Measurements from ENCODE around the gene SLC7A6OS. TPM values are rescaled to one million over a fixed set of nuclear protein-coding genes. Genes with fewer than 3 reads are reported as not detected.

Gene SLC7A6OS
- 22.9 TPM for total RNA-seq

- ATAC-seq, result peak; percentile 100
- intact Hi-C loops (cut with DNase I), result no loop called here
- DNase-seq (ENCODE audit: low spot score), result peak; percentile 91
Measured at GRCh38 chr16:68310774-68311511, at the start of gene SLC7A6OS, which contains the start of gene PRMT7. Gene SLC7A6OS, minus strand, starts transcription at chr16:68310946. Its CDS starts 20 bp downstream, at chr16:68310926. Gene PRMT7, plus strand, starts transcription at chr16:68311019. Its CDS starts 4,961 bp downstream, at chr16:68315980.

GRCh38 chr16:68359398-68360191 is 48.8 kb upstream of the SLC7A6OS start:
- ATAC-seq, result no peak
- intact Hi-C loops (cut with DNase I), result no loop called here
- no peak for DNase-seq (ENCODE audit: low spot score)

DNA sequence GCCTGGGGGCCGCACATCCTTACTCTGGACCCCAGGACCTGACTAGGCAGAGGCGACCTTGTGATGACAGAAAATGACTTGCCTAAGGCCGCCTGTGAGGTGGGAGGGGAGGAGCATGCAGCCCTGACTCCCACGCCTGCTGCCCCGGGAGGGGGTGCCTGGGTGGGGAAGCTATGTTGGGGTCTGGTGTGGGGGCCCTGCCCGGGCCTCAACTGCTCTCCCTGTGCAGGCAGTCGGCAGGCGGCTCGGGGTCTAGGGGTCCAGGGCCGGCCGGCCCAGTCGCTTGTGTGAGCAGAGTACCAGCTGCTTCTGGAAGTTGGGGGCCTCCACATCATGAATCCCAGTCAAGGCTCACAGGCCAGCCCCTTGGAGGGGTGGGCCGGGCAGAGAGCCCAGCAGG is 48.2 kb upstream of the SLC7A6OS start:
- intact Hi-C loops (cut with DNase I), result no loop called here
- ATAC-seq, result no peak
- DNase-seq (ENCODE audit: low spot score), result no peak

GRCh38 chr16:68357923-68358322 is 47.2 kb upstream of the SLC7A6OS start:
- intact Hi-C loops (cut with DNase I), result no loop called here
- ATAC-seq (no peak), DNase-seq (ENCODE audit: low spot score) (no peak)

- no peak for DNase-seq (ENCODE audit: low spot score)
- ATAC-seq, result no peak
Measured at GRCh38 chr16:68357521-68357922, 46.8 kb upstream of the SLC7A6OS start.

DNA sequence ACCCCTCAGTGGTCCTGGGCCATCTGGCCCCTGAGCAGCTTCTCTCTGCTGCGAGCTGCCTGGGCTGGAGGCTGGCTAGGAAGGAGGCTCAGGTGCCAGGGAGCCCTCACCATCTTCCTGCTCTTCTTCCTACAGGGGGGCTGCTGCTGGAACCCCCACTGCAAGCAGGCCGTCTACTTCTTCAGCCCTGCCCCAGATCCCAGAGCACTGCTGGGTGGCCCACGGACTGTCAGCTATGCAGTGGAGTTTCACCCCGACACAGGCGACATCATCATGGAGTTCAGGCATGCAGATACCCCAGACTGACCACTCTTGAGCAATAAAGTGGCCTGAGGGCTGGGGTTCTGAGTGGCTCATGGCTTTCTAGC is 46.2 kb upstream of the SLC7A6OS start:
- ATAC-seq, result no peak
- DNase-seq (ENCODE audit: low spot score), result no peak
- intact Hi-C loops (cut with DNase I), result no loop called here

More at GRCh38 chr16:68357521-68357922, 46.8 kb upstream of the SLC7A6OS start:
- intact Hi-C loops (cut with DNase I), result no loop called here

DNA sequence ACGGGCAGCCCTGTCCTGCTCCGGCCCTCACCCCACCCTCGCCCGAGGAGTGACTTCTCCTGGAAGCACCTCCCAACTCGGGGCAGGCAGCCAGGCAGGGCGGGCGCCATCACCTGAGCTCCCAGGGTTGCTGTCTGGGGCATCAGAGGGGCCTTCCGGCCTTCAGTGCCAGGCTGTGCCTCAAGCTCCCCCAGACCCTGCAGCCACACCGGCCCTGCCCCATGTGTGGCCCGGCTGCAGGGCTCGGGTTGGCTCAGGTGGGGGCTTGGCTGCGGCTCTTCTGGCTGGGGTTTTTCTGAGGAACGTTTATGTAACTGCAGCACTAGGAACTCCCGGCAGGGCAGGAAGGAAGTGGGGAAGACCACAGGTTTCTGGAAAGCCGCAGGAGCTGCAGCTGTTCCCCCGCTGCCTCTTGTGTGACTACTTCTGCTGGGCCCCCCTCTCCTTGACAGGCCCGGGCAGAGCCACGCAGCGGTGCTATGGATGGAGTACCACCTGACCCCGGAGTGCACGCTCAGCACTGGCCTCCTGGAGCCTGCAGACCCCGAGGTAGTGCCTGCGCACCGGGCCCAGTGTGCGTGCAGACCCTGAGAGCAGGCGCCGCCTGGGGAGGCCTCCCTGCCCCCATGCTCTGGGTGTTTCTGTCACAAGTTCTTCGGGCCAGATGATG is 45.6 kb upstream of the SLC7A6OS start:
- DNase-seq (ENCODE audit: low spot score) (no peak), ATAC-seq (no peak)
- intact Hi-C loops (cut with DNase I), result no loop called here

DNA sequence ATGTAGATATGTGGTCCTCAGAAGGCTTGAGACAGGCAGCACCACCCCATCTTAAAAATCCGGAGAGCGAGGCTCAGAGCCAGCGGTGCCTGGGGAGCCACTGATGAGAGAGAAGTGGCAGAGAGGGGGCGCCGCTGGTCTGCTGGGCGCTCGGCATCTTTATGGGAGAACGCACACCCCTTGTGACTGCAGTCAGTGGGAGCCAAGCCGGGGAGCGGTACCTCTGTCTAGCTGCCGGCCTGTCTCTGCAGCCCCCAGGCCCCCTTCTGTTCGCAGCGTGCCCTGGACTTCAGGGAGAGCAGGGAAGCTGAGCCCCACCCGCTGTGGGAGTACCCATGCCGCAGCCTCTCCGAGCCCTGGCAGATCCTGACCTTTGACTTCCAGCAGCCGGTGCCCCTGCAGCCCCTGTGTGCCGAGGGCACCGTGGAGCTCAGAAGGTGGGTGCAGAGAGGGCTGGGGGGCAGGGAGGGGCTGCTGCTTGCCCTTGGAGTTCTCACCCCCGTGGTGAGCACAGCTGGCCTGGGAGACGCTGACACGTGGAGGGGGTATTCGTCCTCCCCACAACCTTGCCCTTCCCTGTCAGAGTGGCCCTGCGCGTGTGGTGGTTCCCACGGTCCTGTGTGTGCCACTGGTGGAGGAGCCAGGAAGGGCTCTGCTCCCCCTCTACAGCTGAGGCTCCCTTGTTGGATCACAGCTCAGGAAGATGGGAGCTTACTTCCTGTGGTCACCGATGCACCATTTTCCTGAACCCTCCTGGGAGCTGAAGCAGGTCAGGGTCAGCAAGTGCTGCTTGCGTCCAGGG is 44.9 kb upstream of the SLC7A6OS start:
- intact Hi-C loops (cut with DNase I), result no loop called here
- DNase-seq (ENCODE audit: low spot score) (no peak), ATAC-seq (no peak)

GRCh38 chr16:68354816-68355215 is 44.1 kb upstream of the SLC7A6OS start:
- intact Hi-C loops (cut with DNase I), result no loop called here
- ATAC-seq (no peak), DNase-seq (ENCODE audit: low spot score) (no peak)

DNA sequence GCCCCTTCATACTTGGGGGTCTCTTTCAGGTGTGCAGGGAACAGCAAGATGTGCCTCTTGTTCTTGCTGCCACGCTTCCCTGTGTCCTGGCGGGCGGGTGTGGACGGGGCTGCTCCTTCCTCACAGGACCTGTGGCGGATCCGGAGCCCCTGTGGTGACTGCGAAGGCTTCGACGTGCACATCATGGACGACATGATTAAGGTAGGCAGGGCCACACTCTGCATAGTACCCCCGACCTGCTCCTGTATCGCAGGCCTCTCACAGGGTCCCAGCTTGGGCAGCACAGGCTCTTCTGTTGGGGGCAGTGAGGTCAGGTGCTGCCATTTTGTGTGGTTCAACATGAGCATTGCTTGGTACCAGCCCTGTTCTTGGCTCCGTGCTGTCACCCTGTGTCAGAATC is 42.6 kb upstream of the SLC7A6OS start:
- no peak for ATAC-seq
- intact Hi-C loops (cut with DNase I), result no loop called here
- no peak for DNase-seq (ENCODE audit: low spot score)

GRCh38 chr16:68351991-68352431 is 41.3 kb upstream of the SLC7A6OS start:
- ATAC-seq, result no peak

DNA sequence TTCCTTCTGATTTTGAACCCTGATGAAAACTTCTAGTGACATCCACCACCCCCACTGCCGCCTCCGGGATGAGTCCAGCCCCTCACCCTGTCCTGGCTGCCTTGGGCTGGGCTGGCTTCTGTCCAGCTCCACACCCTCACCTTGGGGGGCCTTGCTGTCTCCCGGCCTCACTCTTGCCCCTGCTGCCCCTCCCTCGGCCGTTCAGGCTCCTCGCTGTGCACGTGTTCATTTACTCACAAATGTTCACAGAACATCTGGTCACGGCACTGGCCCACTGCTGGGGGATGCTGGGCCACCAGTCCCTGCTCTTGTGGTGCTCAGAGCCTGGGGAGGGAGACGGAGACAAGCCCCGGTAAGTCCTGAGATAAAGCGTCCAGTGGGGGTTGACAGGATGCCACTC is 40.7 kb upstream of the SLC7A6OS start:
- ATAC-seq (no peak), DNase-seq (ENCODE audit: low spot score) (no peak)
- intact Hi-C loops (cut with DNase I), result no loop called here

More at GRCh38 chr16:68351991-68352431, 41.3 kb upstream of the SLC7A6OS start:
- intact Hi-C loops (cut with DNase I), result no loop called here
- no peak for DNase-seq (ENCODE audit: low spot score)

DNA sequence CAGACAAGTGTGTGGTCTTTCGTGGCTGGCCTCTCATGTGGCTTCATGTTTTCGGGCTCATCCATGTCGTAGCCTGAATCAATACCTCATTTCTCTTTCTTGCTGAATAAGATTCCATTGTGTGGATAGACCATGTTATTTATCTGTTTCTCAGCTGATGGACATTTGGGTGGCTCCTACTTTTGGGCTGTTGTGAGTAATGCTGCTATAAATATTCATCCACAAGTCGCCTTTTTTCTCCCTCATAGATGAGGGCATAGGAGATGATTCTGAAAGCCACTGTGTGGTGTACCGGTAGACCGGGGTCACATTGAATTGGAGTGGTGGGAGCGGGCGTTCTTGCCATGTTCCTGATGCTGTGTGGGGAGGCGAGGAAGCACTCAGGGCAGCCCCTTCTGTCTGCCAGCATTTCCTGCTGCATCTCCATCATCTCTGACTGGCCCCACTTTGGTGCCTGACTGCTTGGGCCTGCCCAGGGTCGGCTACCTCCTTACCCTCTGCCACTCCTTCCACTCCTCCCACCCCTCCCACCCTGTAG is 40.1 kb upstream of the SLC7A6OS start:
- intact Hi-C loops (cut with DNase I), result no loop called here
- DNase-seq (ENCODE audit: low spot score), result no peak
- ATAC-seq, result no peak

DNA sequence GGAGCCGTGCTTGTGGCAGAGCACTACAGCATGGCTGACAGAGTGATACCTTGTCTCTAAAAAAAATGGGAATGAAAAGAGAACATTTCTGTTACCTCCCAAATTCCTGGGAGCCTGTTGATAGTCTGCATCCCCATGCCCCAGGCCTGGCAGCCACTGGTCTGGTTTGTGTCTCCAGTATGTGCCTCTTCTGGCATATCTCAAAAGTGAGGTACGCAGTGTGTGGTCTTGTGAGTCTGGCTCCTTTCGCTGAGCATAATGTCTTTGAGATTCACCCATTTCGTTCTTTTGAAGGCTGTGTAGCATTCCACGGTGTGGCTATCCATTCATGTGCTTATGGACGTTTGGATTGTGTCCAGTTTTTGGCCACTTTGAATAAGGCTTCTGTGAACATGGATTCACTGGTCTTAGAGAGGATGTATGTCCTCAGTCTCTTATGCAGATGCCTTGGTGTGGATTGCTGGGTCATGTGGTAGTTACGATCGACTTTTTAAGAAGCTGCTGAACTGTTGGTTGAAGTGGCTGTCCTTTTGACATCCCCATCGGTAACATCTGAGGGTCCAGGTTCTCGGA is 39.2 kb upstream of the SLC7A6OS start:
- ATAC-seq (no peak), DNase-seq (ENCODE audit: low spot score) (no peak)
- intact Hi-C loops (cut with DNase I), result no loop called here

GRCh38 chr16:68348639-68349445 is 38.1 kb upstream of the SLC7A6OS start:
- no peak for DNase-seq (ENCODE audit: low spot score)
- intact Hi-C loops (cut with DNase I), result no loop called here

GRCh38 chr16:68347605-68348004 is 36.9 kb upstream of the SLC7A6OS start:
- ATAC-seq, result no peak

More at GRCh38 chr16:68348639-68349445, 38.1 kb upstream of the SLC7A6OS start:
- no peak for ATAC-seq

DNA sequence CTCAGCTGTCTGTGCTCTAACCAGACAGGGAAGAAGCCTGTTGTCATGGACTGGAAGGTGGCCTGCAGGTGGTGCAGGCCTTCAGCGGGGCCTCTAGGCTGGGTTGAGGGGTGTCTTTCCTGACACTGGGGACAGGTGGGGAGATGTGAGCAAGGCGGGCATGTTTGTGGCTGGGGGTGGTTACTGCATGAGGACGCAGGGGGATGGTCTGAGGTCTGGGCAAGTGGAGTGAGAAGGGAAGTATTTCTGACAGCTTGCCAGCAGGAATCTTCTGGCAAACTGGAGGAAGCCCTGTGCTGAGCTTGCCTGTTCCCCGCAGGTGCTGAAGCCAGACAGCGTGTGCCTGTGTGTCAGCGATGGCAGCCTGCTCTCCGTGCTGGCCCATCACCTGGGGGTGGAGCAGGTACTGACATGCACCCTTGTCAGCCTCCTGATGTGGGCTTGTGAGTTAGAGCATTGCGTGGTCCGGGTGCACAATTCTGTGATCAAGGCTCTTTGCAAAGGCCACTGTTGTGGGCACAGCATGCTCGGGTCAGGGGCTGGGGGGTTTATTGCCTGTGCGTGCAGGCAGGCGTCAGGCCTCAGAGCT is 36.2 kb upstream of the SLC7A6OS start:
- intact Hi-C loops (cut with DNase I), result no loop called here
- DNase-seq (ENCODE audit: low spot score) (no peak), ATAC-seq (peak; percentile 18)

More at GRCh38 chr16:68347605-68348004, 36.9 kb upstream of the SLC7A6OS start:
- intact Hi-C loops (cut with DNase I), result no loop called here
- DNase-seq (ENCODE audit: low spot score), result no peak

Data from sciatic nerve (tissue), 2 donors.